ENCODE measurements around the gene ZNF276.

DNA sequence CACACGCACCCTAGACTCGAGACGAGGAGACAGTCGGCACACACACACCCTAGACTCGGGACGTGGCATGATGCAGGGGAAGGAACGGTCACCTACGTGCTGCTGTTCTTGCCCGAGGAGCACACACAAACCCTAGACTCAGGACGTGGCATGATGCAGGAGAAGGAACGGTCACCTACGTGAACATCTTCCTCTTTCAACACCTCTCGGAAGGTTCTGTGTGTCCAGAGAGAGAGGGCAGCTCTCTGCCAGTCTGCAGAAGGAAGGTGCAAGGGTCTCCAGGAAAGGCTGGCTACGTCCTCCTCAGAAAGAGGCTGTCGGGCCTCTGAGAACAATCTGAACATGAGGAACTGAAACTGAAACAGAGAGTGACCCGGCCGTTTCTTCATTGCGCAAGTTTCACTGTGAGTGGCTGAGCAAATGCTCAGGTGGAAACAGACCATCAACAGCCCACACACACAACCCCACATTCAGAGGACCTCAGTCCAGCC, 43.4 kb downstream of the ZNF276 start:
- TF ChIP-seq, protein P1, sequence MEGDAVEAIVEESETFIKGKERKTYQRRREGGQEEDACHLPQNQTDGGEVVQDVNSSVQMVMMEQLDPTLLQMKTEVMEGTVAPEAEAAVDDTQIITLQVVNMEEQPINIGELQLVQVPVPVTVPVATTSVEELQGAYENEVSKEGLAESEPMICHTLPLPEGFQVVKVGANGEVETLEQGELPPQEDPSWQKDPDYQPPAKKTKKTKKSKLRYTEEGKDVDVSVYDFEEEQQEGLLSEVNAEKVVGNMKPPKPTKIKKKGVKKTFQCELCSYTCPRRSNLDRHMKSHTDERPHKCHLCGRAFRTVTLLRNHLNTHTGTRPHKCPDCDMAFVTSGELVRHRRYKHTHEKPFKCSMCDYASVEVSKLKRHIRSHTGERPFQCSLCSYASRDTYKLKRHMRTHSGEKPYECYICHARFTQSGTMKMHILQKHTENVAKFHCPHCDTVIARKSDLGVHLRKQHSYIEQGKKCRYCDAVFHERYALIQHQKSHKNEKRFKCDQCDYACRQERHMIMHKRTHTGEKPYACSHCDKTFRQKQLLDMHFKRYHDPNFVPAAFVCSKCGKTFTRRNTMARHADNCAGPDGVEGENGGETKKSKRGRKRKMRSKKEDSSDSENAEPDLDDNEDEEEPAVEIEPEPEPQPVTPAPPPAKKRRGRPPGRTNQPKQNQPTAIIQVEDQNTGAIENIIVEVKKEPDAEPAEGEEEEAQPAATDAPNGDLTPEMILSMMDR (conservative IDR thresholded peaks at IDR 0.05), result no peak
- TF ChIP-seq EZH2 (IDR thresholded peaks at IDR 0.05; ENCODE audit: low read depth), result no peak
